Motor neuron (in vitro differentiated cells): ENCODE data around the gene TAC4. TPM values are rescaled to one million over a fixed set of nuclear protein-coding genes. Genes with fewer than 3 reads are reported as not detected.

Experiments
- ATAC-seq, 8 experiments: fragments of 200-7000 bp; cut with Tn5 transposase; replicated peaks in 6 of 8; 2 replicates each; pipeline ENCODE4 v1.8.0; 2021; ENCODE audit warnings: mild to moderate bottlenecking in 8 of 8, moderate library complexity in 8 of 8
- H3K27ac ChIP-seq, 2 donors: fragments of 250-450 bp; sonication (Bioruptor Pico); 2 replicates each; pipeline ENCODE4 v1.9.0; 2021; ENCODE audit warnings: antibody characterized with exemption in 2 of 2, mild to moderate bottlenecking in 2 of 2, moderate library complexity in 1 of 2
- H3K4me1 ChIP-seq, 2 donors: fragments of 250-450 bp; sonication (Bioruptor Pico); replicated peaks in 1 of 2; 2 replicates each; pipeline ENCODE4 v1.6.1; 2021; ENCODE audit warnings: antibody characterized with exemption in 2 of 2, mild to moderate bottlenecking in 2 of 2, moderate library complexity in 1 of 2
- H3K4me3 ChIP-seq, 5 donors: fragments of 250-450 bp; sonication (Bioruptor Pico); 2 replicates each; pipeline ENCODE4 v1.9.0; 2021; ENCODE audit warnings: antibody characterized with exemption in 5 of 5, mild to moderate bottlenecking in 5 of 5, moderate library complexity in 4 of 5
- WGBS, 10 experiments: fragments of 450-650 bp; shearing (Covaris generic); methylation state at CpG; one replicate each; pipeline ENCODE4 v1.0.0; 2022; 5-methylcytosine and 5-hydroxymethylcytosine counted together
- in situ Hi-C, 9 experiments: fragments of 400-800 bp; cut with MboI; loops; one replicate each; pipeline ENCODE4 v1.15.0; 2021; ENCODE audit warnings: low sequenced_read_pairs in 9 of 9, low pct_unique_long_range_greater_than_20kb in 2 of 9; ENCODE audit not compliant: unreplicated experiment in 9 of 9
- total RNA-seq, 8 experiments: library from RNA; unstranded; fragments of 300-600 nt; gene quantifications; 2 replicates each; pipeline versions ENCODE4 v1.2.3 to v1.2.4, GENCODE V29; 2022

Gene TAC4
- total RNA-seq, 8 experiments from 2014 or later, result 0.49 to 1.0 TPM; not detected in 6

- ATAC-seq, result no peak
- H3K27ac ChIP-seq, result no peak overlapping the region
- no peak overlapping the region for H3K4me3 ChIP-seq
- in situ Hi-C loops, result no loop called here
- WGBS, 10 experiments, result 71 to 98% (median 95%) methylated on average over 2 to 5 of the region's 5 CpGs; no CpG with 5 or more reads in 3 of the 10 experiments
- H3K4me1 ChIP-seq, result peaks cover 14 to 17% of the 10 kb centered on the region in 2 donors
Observed at GRCh38 chr17:49819138-49819537, 28.7 kb downstream of the TAC4 start.

GRCh38 chr17:49817993-49818392 lies 29.9 kb downstream of the TAC4 start:
- Histone ChIP-seq H3K4me3 (no peak overlapping the region), H3K27ac (no peak overlapping the region), H3K4me1 (peaks cover 15 to 17% of the 10 kb centered on the region in 2 donors)
- in situ Hi-C loops, result no loop called here
- WGBS, 10 experiments, result 83 to 100% (median 97%) methylated on average over 1 to 4 of the region's 4 CpGs; no CpG with 5 or more reads in 4 of the 10 experiments
- ATAC-seq, result no peak

GRCh38 chr17:49815761-49816281 lies 32.0 kb downstream of the TAC4 start:
- peak in 6 of 8 experiments; percentile 52 to 81 (median 68) for ATAC-seq
- in situ Hi-C loops, result no loop called here
- 16 to 100% (median 39%) methylated on average over 1 to 7 of the region's 9 CpGs; no CpG with 5 or more reads in 1 of the 10 experiments for WGBS, 10 experiments
- Histone ChIP-seq H3K4me1 (peaks cover 15 to 17% of the 10 kb centered on the region in 2 donors), H3K27ac (peak overlapping the region; percentile 44 to 54), H3K4me3 (peak overlapping the region in 1 of 5 donors; percentile 3)

- peak in 6 of 8 experiments; percentile 15 to 60 (median 45) for ATAC-seq
- in situ Hi-C loops, result no loop called here
- peak overlapping the region in 2 of 5 donors; percentile 2 to 3 for H3K4me3 ChIP-seq
- H3K4me1 ChIP-seq, result peaks cover 15 to 17% of the 10 kb centered on the region in 2 donors
- H3K27ac ChIP-seq, result peak overlapping the region; percentile 44 to 54
- 0 to 100% (median 31%) methylated on average over 1 to 4 of the region's 4 CpGs; no CpG with 5 or more reads in 1 of the 10 experiments for WGBS, 10 experiments
Observed at GRCh38 chr17:49814781-49815529, 32.9 kb downstream of the TAC4 start.

GRCh38 chr17:49809056-49809455 lies 38.8 kb downstream of the TAC4 start:
- 33 to 100% (median 87%) methylated on average over 1 to 4 of the region's 4 CpGs; no CpG with 5 or more reads in 1 of the 10 experiments for WGBS, 10 experiments

GRCh38 chr17:49798738-49799137 lies 49.1 kb downstream of the TAC4 start:
- in situ Hi-C loops, result no loop called here
- H3K27ac ChIP-seq, result no peak overlapping the region
- no peak overlapping the region for H3K4me3 ChIP-seq
- no peak for ATAC-seq
- H3K4me1 ChIP-seq, result no peaks in the 10 kb centered on the region
- WGBS, 10 experiments, result 80 to 100% (median 100%) methylated on average over 1 to 2 of the region's 2 CpGs; no CpG with 5 or more reads in 2 of the 10 experiments

More at GRCh38 chr17:49809056-49809455, 38.8 kb downstream of the TAC4 start:
- in situ Hi-C loops, result no loop called here
- H3K4me1 ChIP-seq, result peaks cover 0 to under 1% of the 10 kb centered on the region in 2 donors
- no peak overlapping the region for H3K27ac ChIP-seq
- no peak overlapping the region for H3K4me3 ChIP-seq
- no peak for ATAC-seq

- WGBS, 10 experiments, result 73 to 100% (median 92%) methylated on average over 1 to 8 of the region's 8 CpGs; no CpG with 5 or more reads in 1 of the 10 experiments
- ATAC-seq, result peak in 2 of 8 experiments; percentile 61 to 62
- no peak overlapping the region for H3K4me3 ChIP-seq
- no peak overlapping the region for H3K27ac ChIP-seq
- H3K4me1 ChIP-seq, result no peaks in the 10 kb centered on the region
- in situ Hi-C loops, result no loop called here
Observed at GRCh38 chr17:49798182-49798581, 49.7 kb downstream of the TAC4 start.

GRCh38 chr17:49795372-49795771 lies 52.5 kb downstream of the TAC4 start:
- ATAC-seq, result no peak
- H3K4me3 ChIP-seq, result no peak overlapping the region
- in situ Hi-C loops, result no loop called here
- H3K27ac ChIP-seq, result no peak overlapping the region
- no peaks in the 10 kb centered on the region for H3K4me1 ChIP-seq
- 40 to 100% (median 90%) methylated on average over 1 to 5 of the region's 5 CpGs; no CpG with 5 or more reads in 3 of the 10 experiments for WGBS, 10 experiments

GRCh38 chr17:49793309-49793708 lies 54.6 kb downstream of the TAC4 start:
- Histone ChIP-seq H3K4me3 (no peak overlapping the region), H3K4me1 (peaks cover 6% of the 10 kb centered on the region in 2 donors), H3K27ac (no peak overlapping the region)
- no peak for ATAC-seq
- 85 to 100% (median 100%) methylated on average over 1 to 3 of the region's 3 CpGs; no CpG with 5 or more reads in 5 of the 10 experiments for WGBS, 10 experiments
- in situ Hi-C loops, result no loop called here

- peak overlapping the region; percentile 20 to 98 (median 86) for H3K4me3 ChIP-seq
- no peak overlapping the region for H3K27ac ChIP-seq
- in situ Hi-C loops, result no loop called here
- no peak for ATAC-seq
- peaks cover 12 to 14% of the 10 kb centered on the region in 2 donors for H3K4me1 ChIP-seq
- WGBS, 10 experiments, result 0 to 50% (median 9%) methylated on average over 2 to 14 of the region's 17 CpGs; no CpG with 5 or more reads in 5 of the 10 experiments
Observed at GRCh38 chr17:49789243-49789578, 58.7 kb downstream of the TAC4 start.

GRCh38 chr17:49788478-49789242 lies 59.2 kb downstream of the TAC4 start, which contains the start of gene KAT7:
KAT7 (plus strand) TSS chr17:49788681; CDS start chr17:49788835, 154 bp downstream.
- peak; percentile 87 to 95 (median 92) for ATAC-seq
- H3K4me1 ChIP-seq, result peaks cover 12 to 14% of the 10 kb centered on the region in 2 donors
- H3K4me3 ChIP-seq, result peak within 1 kb of the TSS; percentile 86 to 98 (median 92)
- 0 to 8% (median 2%) methylated on average over 2 to 17 of the region's 59 CpGs; no CpG with 5 or more reads in 3 of the 10 experiments for WGBS, 10 experiments
- peak within 1 kb of the TSS; percentile 94 to 95 for H3K27ac ChIP-seq
- in situ Hi-C loops, result no loop called here
